ENCODE data around the gene MAD1L1. TPM values are rescaled to one million over a fixed set of nuclear protein-coding genes. Genes with fewer than 3 reads are reported as not detected.

Gene MAD1L1
- polyA plus RNA-seq, 3 donors from 2014 or later = 85.0 to 166 (median 97.0) TPM

- Mint-ChIP-seq H3K4me3 (no peak overlapping the region), H3K27me3 (ENCODE audit: low read depth in 3 of 3) (peaks cover 0 to 5% (median 2%) of the 10 kb centered on the region in 3 donors), H3K27ac (no peak overlapping the region), H3K36me3 (peaks cover 0 to 20% (median 5%) of the 10 kb centered on the region in 3 donors), H3K9me3 (no peaks in the 10 kb centered on the region), H3K4me1 (peaks cover 5 to 20% of the 10 kb centered on the region in 2 donors)
- DNase-seq = peak in 1 of 3 donors; percentile 19
Measured at GRCh38 chr7:2074691-2075090, 158.1 kb downstream of the MAD1L1 start.

DNA sequence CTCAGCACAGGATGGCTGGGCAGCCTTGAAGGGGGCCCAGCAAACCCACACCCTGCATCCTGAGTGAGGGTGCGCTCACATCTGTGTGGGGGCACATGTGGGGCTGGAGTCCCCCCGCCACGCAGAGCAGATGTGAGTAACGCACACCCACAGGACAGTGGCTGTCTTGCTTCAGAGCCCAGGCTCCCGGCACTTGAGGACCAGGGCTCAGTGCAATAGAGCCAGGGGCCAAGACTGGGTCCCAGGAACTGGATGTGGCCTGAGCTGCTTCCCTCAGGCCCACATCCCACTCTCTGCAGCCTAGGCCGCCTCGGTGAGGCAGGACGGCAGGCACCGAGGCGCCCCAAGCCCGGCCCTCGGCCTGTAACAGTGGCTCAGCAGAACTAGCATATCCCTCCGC is 159.9 kb downstream of the MAD1L1 start:
- H3K4me3 Mint-ChIP-seq = no peak overlapping the region

GRCh38 chr7:2072042-2072441 is 160.7 kb downstream of the MAD1L1 start:
- Mint-ChIP-seq H3K9me3 (no peaks in the 10 kb centered on the region), H3K27me3 (ENCODE audit: low read depth in 3 of 3) (peaks cover 0 to 2% (median 2%) of the 10 kb centered on the region in 3 donors), H3K27ac (no peak overlapping the region), H3K4me3 (no peak overlapping the region), H3K4me1 (peaks cover 5 to 17% of the 10 kb centered on the region in 2 donors), H3K36me3 (peaks cover 0 to 18% (median 9%) of the 10 kb centered on the region in 3 donors)
- DNase-seq = no peak

More for the DNA sequence above, 159.9 kb downstream of the MAD1L1 start:
- no peaks in the 10 kb centered on the region for H3K9me3 Mint-ChIP-seq
- peaks cover 0 to 2% (median 2%) of the 10 kb centered on the region in 3 donors for H3K27me3 Mint-ChIP-seq (ENCODE audit: low read depth in 3 of 3)
- no peak for DNase-seq
- H3K27ac Mint-ChIP-seq = no peak overlapping the region
- peaks cover 0 to 21% (median 7%) of the 10 kb centered on the region in 3 donors for H3K36me3 Mint-ChIP-seq
- H3K4me1 Mint-ChIP-seq = peaks cover 5 to 17% of the 10 kb centered on the region in 2 donors

- no peaks in the 10 kb centered on the region for H3K9me3 Mint-ChIP-seq
- H3K36me3 Mint-ChIP-seq = peaks cover 0 to 10% (median 9%) of the 10 kb centered on the region in 3 donors
- peaks cover 5 to 17% of the 10 kb centered on the region in 2 donors for H3K4me1 Mint-ChIP-seq
- no peak overlapping the region for H3K4me3 Mint-ChIP-seq
- no peak overlapping the region for H3K27ac Mint-ChIP-seq
- no peak for DNase-seq
- peaks cover 0 to 2% (median 2%) of the 10 kb centered on the region in 3 donors for H3K27me3 Mint-ChIP-seq (ENCODE audit: low read depth in 3 of 3)
Measured at GRCh38 chr7:2071133-2071832, 161.5 kb downstream of the MAD1L1 start.

GRCh38 chr7:2070151-2070763 is 162.5 kb downstream of the MAD1L1 start:
- Mint-ChIP-seq H3K9me3 (no peaks in the 10 kb centered on the region), H3K4me1 (peaks cover 2 to 11% of the 10 kb centered on the region in 2 donors), H3K4me3 (no peak overlapping the region), H3K27me3 (ENCODE audit: low read depth in 3 of 3) (peaks cover 0 to 2% (median 0%) of the 10 kb centered on the region in 3 donors), H3K36me3 (peaks cover 0 to 7% (median 4%) of the 10 kb centered on the region in 3 donors), H3K27ac (peak overlapping the region in 1 of 6 donors; percentile 21)
- DNase-seq = no peak

- H3K9me3 Mint-ChIP-seq = no peaks in the 10 kb centered on the region
- no peak for DNase-seq
- H3K4me1 Mint-ChIP-seq = peaks cover 2 to 11% of the 10 kb centered on the region in 2 donors
- peaks cover 0 to 7% (median 4%) of the 10 kb centered on the region in 3 donors for H3K36me3 Mint-ChIP-seq
- no peak overlapping the region for H3K27ac Mint-ChIP-seq
- peaks cover 0 to 2% (median 0%) of the 10 kb centered on the region in 3 donors for H3K27me3 Mint-ChIP-seq (ENCODE audit: low read depth in 3 of 3)
- no peak overlapping the region for H3K4me3 Mint-ChIP-seq
Measured at GRCh38 chr7:2069472-2069860, 163.3 kb downstream of the MAD1L1 start.

DNA sequence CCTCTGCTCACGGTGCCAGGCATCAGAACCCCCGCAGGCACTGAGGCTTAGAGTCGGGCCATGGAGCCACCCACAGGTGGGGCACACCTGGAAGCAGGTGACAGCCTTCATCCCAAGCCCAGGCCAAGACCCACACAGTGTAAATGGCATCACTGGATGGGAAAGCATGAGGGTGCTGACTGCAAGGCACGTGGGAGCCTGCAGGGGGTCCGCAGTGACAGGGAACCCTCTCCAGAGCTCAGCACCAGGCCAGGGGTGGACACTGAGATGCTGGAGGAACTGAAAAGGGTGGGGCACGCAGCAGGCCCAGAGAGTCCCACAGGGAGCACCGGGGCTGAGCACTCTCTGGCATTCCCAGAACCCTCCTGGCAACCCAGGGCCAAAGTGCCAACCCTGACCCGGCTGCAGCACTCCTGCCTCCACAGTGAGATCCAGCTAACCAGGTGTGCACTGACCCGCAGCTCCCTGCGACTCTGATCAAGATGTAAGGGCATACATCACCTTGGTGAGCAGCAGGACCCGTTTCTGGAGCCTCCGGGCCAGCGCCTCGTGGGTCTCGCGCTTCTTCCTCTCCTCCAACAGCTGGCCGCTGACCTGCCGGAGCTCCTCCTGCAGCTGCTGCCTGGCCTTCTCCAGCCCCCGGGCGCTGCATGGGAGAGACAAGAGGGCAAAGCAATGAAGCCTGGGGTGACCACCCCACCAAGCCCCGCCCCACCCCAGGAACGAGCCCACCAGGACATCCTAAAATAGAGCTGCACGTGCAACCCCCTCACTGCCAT is 163.9 kb downstream of the MAD1L1 start:
- no peaks in the 10 kb centered on the region for H3K27me3 Mint-ChIP-seq (ENCODE audit: low read depth in 3 of 3)
- no peak overlapping the region for H3K27ac Mint-ChIP-seq
- no peak for DNase-seq
- no peak overlapping the region for H3K4me3 Mint-ChIP-seq
- H3K36me3 Mint-ChIP-seq = peaks cover 0 to 11% (median 4%) of the 10 kb centered on the region in 3 donors
- no peaks in the 10 kb centered on the region for H3K9me3 Mint-ChIP-seq
- peaks cover 0 to 6% of the 10 kb centered on the region in 2 donors for H3K4me1 Mint-ChIP-seq

DNA sequence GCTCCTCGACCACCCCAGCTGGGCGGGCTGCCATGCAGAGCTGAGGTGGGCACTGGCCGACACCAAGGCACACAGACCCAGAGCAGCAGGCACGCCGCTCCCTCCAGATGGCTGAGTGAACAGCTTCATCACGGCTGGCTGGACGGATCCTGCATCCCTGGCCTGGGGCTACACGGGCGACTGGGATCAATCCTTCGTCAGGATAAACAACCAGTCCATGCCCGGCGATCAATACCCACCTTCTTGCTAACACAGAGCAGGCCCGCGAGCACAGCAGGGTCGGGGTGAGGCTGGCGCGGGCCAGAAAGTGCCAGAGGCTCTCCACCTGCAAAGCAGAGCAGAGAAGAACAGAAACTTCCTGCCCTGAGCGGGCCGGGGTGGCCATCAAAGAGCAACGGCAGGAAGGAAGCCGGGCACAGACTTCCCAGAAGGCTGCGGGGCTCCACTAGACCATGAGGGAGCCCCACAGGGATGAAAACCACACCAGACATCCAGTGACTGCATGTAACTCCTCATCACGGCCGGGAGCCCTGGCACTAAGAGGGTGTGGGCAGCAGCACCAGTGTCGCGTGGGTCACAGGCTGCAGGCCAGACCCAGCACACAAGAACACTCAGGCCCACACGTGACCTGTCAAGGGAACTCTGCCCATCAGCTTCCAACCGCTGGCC is 166.4 kb downstream of the MAD1L1 start:
- H3K4me1 Mint-ChIP-seq = peaks cover 0 to 2% of the 10 kb centered on the region in 2 donors

DNA sequence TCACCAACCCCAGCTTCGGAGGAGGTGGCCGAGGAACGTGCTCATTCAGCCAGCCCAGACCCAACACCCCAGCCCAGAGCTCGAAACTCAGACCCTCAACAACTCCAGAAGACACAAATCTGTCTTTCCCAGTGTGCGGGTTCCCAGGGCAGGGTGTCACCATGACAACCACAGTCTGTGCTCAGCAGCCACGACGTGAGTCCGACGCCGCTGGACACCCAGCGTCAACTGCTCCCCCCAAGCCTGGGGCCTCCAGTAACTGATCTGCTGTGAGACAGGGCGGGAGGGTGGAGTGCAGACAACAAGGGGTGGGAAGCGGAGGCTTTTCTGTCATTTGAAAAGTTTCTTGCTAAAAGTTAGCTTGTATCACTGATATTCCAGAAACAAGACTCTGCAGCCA is 167.2 kb downstream of the MAD1L1 start:
- Mint-ChIP-seq H3K9me3 (peaks cover 0 to 1% (median 0%) of the 10 kb centered on the region in 6 donors), H3K36me3 (peaks cover 0 to 11% (median 11%) of the 10 kb centered on the region in 3 donors), H3K4me3 (no peak overlapping the region), H3K27me3 (ENCODE audit: low read depth in 3 of 3) (peaks cover 0 to 3% (median 0%) of the 10 kb centered on the region in 3 donors), H3K27ac (no peak overlapping the region), H3K4me1 (peaks cover 0 to 3% of the 10 kb centered on the region in 2 donors)
- DNase-seq = no peak

More for the DNA sequence above, 166.4 kb downstream of the MAD1L1 start:
- no peak for DNase-seq
- Mint-ChIP-seq H3K36me3 (peaks cover 0 to 11% (median 8%) of the 10 kb centered on the region in 3 donors), H3K4me3 (no peak overlapping the region), H3K9me3 (no peaks in the 10 kb centered on the region), H3K27ac (no peak overlapping the region), H3K27me3 (ENCODE audit: low read depth in 3 of 3) (peaks cover 0 to 3% (median 0%) of the 10 kb centered on the region in 3 donors)

DNA sequence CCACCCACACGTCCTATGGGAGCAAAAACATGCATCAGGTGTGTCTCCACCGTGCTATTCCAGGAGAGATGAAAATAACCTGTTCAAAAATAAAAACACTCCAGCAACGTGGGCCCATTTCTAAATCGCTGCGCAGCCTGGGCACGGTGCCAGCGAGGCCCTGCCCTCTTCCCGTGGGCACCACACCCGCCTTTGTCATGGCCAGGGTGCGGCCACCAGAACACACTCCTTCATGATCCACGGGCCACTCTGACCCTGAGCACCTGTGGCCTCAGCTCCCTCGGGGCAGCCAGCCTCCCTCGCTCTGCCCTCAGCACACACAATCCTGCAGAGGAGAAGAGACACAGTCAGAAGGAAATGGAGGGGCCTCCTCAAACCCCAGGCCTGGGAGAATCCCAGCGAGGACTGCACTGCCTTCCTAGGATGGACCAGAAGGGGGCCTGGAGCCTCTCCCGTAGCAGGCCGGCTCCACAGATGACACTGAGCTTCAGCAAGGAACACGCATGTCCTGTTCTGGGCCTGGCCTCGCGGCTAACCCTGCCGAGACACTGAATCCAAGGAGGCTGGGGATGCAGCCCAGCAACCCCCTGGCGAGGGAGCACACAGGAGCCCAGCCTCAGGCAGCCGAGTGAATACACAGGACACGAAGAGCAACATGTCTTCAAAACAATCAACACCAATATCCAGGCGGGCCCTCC is 169.0 kb downstream of the MAD1L1 start:
- H3K36me3 Mint-ChIP-seq = peaks cover 0 to 21% (median 11%) of the 10 kb centered on the region in 3 donors
- DNase-seq = no peak
- H3K27ac Mint-ChIP-seq = no peak overlapping the region
- H3K4me1 Mint-ChIP-seq = peaks cover 0 to 3% of the 10 kb centered on the region in 2 donors
- H3K27me3 Mint-ChIP-seq (ENCODE audit: low read depth in 3 of 3) = peaks cover 0 to 5% (median 5%) of the 10 kb centered on the region in 3 donors
- H3K9me3 Mint-ChIP-seq = peaks cover 0 to 2% (median 0%) of the 10 kb centered on the region in 6 donors
- no peak overlapping the region for H3K4me3 Mint-ChIP-seq

DNA sequence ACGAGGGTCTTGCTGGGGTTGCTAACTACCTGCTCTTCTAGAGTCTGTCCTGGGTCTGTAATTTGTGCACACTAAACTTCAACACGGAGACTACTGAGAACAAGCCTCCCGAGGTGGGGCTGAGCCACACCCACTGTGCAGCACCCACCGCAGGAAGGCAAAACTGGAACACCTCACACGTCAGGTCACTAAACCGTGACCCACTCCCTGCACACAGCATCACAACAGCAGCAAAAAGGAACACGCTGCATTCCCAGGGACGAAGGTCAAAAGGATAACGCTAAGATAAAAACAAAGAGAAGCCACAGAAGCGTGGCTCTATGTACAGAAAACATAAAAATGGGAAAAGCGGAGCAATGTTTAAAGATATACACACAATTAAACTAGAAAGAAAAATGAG is 170.1 kb downstream of the MAD1L1 start:
- Mint-ChIP-seq H3K9me3 (peaks cover 0 to 2% (median 0%) of the 10 kb centered on the region in 6 donors), H3K4me3 (no peak overlapping the region), H3K36me3 (peaks cover 0 to 18% (median 8%) of the 10 kb centered on the region in 3 donors), H3K4me1 (peaks cover 0 to 3% of the 10 kb centered on the region in 2 donors), H3K27me3 (ENCODE audit: low read depth in 3 of 3) (peaks cover 0 to 5% (median 5%) of the 10 kb centered on the region in 3 donors), H3K27ac (no peak overlapping the region)
- DNase-seq = no peak

DNA sequence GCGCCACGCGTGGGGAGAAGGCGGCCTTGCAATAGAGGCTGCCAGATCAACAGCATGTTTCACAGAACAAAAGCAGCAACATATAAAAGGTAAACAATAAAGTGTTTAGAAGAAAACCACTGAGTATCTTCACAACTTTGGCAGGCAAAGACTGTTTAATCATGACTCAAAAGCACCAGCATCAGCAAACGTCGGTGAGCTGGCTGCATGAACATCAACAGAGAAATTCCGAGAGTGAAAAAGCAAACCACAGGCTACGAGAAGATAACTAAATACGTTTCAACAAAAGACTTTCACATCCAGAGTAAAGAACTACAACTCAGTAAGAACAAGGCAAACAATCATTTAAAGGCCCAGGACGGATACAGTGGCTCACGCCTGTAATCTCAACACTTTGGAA is 172.0 kb downstream of the MAD1L1 start:
- Mint-ChIP-seq H3K9me3 (peaks cover 0 to 2% (median 0%) of the 10 kb centered on the region in 6 donors), H3K36me3 (peaks cover 0 to 17% (median 14%) of the 10 kb centered on the region in 3 donors), H3K4me1 (peaks cover 0 to 3% of the 10 kb centered on the region in 2 donors), H3K4me3 (no peak overlapping the region), H3K27ac (no peak overlapping the region), H3K27me3 (ENCODE audit: low read depth in 3 of 3) (peaks cover 3 to 7% (median 5%) of the 10 kb centered on the region in 3 donors)
- no peak for DNase-seq
